CD4-positive, alpha-beta T cell treated with Interleukin-4 for 1 hour (primary cell): Measurements from ENCODE around the gene JUND.

ENCODE experiments used
- DNase-seq, 2 donors: peaks; one replicate each; pipeline ENCODE4 v3.0.0-alpha.2; 2020 to 2022

Gene JUND

GRCh38 chr19:18233224-18233825 is 48.1 kb downstream of the JUND start:
- peak in 1 of 2 donors; percentile 37 for DNase-seq

GRCh38 chr19:18232540-18233223 is 48.7 kb downstream of the JUND start:
- no peak for DNase-seq

GRCh38 chr19:18231775-18232174 is 49.6 kb downstream of the JUND start:
- no peak for DNase-seq

GRCh38 chr19:18230941-18231734 is 50.3 kb downstream of the JUND start:
- DNase-seq: no peak

GRCh38 chr19:18229915-18230314 is 51.5 kb downstream of the JUND start:
- DNase-seq: no peak
